ENCODE data around the gene NARF. TPM values are rescaled to one million over a fixed set of nuclear protein-coding genes. Genes with fewer than 3 reads are reported as not detected.

NARF gene
- total RNA-seq, 6 experiments from 2014 or later, result 9.3 to 48.6 (median 21.8) TPM

DNA sequence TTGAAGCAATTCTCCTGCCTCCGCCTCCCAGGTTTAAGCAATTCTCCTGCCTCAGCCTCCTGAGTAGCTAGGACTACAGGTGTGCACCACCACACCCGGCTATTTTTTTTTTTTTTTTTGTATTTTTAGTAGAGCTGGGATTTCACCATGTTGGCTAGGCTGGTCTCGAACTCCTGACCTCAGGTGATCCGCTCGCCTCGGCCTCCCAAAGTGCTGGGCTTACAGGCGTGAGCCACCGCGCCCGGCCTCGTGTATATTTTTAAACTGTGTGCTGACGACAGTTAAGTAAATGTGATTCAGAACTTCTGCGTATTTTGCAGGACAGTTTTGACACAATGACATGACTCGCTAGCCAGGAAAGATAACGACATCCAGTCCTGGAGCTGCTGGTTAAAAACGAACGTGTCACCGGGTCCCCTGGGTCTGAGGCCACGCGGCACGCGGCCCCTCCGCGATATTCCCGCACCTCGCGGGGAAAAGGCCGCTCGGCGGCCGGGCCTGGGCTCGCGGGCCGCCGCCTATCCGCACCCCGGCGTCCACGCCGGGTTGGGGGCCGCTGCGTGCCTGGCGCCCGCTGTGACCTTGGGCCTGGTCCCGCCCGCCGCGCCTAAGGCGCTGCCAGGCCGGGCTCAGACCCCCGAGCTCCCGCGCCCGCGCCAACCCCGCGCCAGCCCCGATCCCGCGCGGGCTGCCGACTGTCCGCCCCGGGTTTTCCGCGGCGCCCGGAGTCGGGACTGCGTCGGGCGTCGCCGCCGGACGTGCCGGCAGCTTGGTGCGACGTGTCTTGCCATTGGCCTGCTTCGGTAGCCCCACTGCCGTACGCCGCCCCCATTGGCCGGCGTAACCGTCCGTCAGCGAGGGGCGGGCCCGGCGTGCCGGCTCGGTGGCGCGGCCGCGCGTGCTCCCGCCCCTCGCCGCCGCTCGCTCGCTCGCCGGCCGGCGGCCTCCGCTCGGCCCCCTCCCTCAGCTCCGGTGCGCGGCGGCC lies 60.6 kb downstream of the NARF start, which contains the start of gene FOXK2:
Gene FOXK2, plus strand, starts transcription at position 907 of the 985 bp plus-strand sequence. CDS start 157 bp downstream, outside the sequence.
- intact Hi-C loops (cut with DNase I), result no loop called here
- peak within 1 kb of the TSS; percentile 93 to 98 (median 94) for H3K27ac ChIP-seq
- H3K9me3 ChIP-seq, result no peaks in the 10 kb centered on the region
- DNase-seq (peak; percentile 94 to 96 (median 95)), ATAC-seq (peak; percentile 94 to 98 (median 94))
- WGBS (ENCODE audit: insufficient coverage, low coverage, low lambda C conversion rate, missing lambda C conversion rate), result 10% methylated on average over 24 of the region's 114 CpGs
- no peaks in the 10 kb centered on the region for H3K27me3 ChIP-seq
- H3K4me1 ChIP-seq, result peaks cover 0 to 26% (median 8%) of the 10 kb centered on the region in 4 donors
- no peaks in the 10 kb centered on the region for H3K36me3 ChIP-seq
- H3K4me3 ChIP-seq, result peak within 1 kb of the TSS; percentile 69 to 87 (median 84)
- TF ChIP-seq POLR2A (IDR thresholded peaks at IDR 0.05), result peak; percentile 89
- TF ChIP-seq, protein P1, sequence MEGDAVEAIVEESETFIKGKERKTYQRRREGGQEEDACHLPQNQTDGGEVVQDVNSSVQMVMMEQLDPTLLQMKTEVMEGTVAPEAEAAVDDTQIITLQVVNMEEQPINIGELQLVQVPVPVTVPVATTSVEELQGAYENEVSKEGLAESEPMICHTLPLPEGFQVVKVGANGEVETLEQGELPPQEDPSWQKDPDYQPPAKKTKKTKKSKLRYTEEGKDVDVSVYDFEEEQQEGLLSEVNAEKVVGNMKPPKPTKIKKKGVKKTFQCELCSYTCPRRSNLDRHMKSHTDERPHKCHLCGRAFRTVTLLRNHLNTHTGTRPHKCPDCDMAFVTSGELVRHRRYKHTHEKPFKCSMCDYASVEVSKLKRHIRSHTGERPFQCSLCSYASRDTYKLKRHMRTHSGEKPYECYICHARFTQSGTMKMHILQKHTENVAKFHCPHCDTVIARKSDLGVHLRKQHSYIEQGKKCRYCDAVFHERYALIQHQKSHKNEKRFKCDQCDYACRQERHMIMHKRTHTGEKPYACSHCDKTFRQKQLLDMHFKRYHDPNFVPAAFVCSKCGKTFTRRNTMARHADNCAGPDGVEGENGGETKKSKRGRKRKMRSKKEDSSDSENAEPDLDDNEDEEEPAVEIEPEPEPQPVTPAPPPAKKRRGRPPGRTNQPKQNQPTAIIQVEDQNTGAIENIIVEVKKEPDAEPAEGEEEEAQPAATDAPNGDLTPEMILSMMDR (IDR thresholded peaks at IDR 0.05), result no peak

DNA sequence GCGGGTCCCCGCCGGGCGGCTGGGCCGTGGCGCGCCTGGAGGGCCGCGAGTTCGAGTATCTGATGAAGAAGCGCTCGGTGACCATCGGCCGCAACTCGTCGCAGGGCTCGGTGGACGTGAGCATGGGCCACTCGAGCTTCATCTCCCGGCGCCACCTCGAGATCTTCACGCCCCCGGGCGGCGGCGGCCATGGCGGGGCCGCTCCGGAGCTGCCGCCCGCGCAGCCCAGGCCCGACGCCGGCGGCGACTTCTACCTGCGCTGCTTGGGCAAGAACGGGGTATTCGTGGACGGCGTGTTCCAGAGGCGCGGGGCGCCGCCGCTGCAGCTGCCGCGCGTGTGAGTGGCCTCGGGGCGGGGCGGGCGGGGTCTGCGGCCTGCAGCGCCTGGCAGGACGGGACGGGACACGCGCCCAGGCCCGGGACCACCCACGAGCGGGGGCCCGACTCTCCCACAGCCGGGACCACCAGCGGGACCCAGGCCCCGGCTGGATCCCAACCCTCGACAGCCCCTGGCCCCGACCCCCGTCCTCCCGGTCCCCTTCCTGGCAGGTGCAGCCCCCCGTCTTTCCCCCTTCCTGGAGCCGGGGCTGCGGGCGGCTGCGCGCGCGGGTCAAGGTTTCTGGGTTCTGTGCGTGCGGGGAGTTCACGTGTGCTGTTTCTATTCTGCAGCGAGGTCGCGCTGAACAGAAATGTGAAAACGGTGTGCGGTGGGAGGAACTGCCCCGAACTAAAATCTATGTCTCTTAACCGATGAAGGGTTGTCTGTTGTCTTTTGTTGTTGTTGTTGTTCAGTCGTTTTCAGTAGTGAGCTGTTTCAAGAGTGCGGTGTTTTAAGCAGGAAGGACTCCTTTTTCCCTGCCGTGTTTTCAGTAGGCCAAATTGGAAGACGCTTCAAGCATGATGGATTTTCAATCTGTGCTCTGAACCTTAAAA lies 61.7 kb downstream of the NARF start:
- Histone ChIP-seq H3K27me3 (no peaks in the 10 kb centered on the region), H3K9me3 (no peaks in the 10 kb centered on the region), H3K36me3 (no peaks in the 10 kb centered on the region), H3K4me3 (peak overlapping the region; percentile 69 to 87 (median 84)), H3K4me1 (peaks cover 0 to 36% (median 13%) of the 10 kb centered on the region in 4 donors), H3K27ac (peak overlapping the region; percentile 83 to 96 (median 88))
- 0% methylated on average over 11 of the region's 94 CpGs for WGBS (ENCODE audit: insufficient coverage, low coverage, low lambda C conversion rate, missing lambda C conversion rate)
- ATAC-seq, result peak in 3 of 4 donors; percentile 2 to 8 (median 2)
- TF ChIP-seq, protein P1 (IDR thresholded peaks at IDR 0.05), result no peak
- no peak for TF ChIP-seq POLR2A (IDR thresholded peaks at IDR 0.05)
- DNase-seq, result peak in 2 of 3 donors; percentile 33 to 54
- intact Hi-C loops (cut with DNase I), result no loop called here

DNA sequence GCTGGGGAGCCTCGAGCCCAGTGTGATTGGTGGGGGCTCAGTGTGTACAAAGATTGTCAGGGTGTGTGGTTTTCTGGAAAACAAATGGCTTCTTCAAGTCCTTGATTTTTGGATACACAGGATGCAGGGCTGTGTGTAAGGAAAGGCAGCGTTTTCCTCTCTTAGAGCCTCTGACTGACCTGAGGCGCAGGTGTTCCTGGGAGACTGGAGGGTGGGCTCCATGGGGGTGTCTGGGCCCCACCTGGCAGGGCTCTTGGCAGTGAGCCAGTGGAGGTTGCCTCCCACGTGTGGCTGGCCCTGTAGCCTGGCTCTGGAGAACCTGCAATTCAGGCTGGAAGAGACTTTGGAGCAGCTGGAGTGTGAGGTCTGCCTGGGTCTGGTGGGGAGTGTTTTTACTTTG lies 66.0 kb downstream of the NARF start:
- Histone ChIP-seq H3K4me1 (peaks cover 2 to 75% (median 34%) of the 10 kb centered on the region in 4 donors), H3K27ac (peak overlapping the region in 2 of 3 donors; percentile 71 to 73), H3K4me3 (no peak overlapping the region), H3K9me3 (no peaks in the 10 kb centered on the region), H3K27me3 (no peaks in the 10 kb centered on the region), H3K36me3 (no peaks in the 10 kb centered on the region)
- no peak for TF ChIP-seq POLR2A (IDR thresholded peaks at IDR 0.05)
- TF ChIP-seq, protein P1 (IDR thresholded peaks at IDR 0.05), result no peak
- ATAC-seq (peak in 3 of 4 donors; percentile 4 to 33 (median 11)), DNase-seq (no peak)
- 38% methylated on average over 2 of the region's 4 CpGs for whole genome bisulfite sequencing (ENCODE audit: insufficient coverage, low coverage, low lambda C conversion rate, missing lambda C conversion rate)
- intact Hi-C loops (cut with DNase I), result no loop called here

DNA sequence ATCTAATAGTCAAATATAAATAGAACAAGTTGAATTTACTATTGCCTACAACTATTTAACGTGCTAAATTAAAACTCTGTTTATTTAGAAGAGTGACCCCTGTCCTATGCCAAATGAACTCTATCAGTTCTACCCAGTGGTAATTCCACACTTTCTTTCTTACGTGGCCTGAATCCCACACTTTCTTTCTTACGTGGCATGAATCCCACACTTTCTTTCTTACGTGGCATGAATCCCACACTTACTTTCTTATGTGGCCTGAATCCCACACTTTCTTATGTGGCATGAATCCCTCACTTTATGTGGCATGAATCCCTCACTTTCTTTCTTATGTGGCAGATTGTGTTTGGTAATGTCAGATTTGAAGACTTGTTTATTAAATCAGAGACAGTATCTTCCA lies 67.2 kb downstream of the NARF start:
- Histone ChIP-seq H3K9me3 (no peaks in the 10 kb centered on the region), H3K36me3 (no peaks in the 10 kb centered on the region), H3K4me1 (peaks cover 2 to 76% (median 37%) of the 10 kb centered on the region in 4 donors), H3K27me3 (no peaks in the 10 kb centered on the region), H3K4me3 (no peak overlapping the region), H3K27ac (peak overlapping the region; percentile 48 to 73 (median 71))
- ATAC-seq (peak in 3 of 4 donors; percentile 15 to 57 (median 28)), DNase-seq (no peak)
- intact Hi-C loops (cut with DNase I), result no loop called here
- no peak for TF ChIP-seq POLR2A (IDR thresholded peaks at IDR 0.05)
- TF ChIP-seq, protein P1 (IDR thresholded peaks at IDR 0.05), result no peak
- WGBS (ENCODE audit: insufficient coverage, low coverage, low lambda C conversion rate, missing lambda C conversion rate), result 27% methylated on average over 4 of the region's 4 CpGs
